ENCODE measurements around the gene STRN3. TPM values are rescaled to one million over a fixed set of nuclear protein-coding genes. Genes with fewer than 3 reads are reported as not detected.

Gene STRN3, protein sequence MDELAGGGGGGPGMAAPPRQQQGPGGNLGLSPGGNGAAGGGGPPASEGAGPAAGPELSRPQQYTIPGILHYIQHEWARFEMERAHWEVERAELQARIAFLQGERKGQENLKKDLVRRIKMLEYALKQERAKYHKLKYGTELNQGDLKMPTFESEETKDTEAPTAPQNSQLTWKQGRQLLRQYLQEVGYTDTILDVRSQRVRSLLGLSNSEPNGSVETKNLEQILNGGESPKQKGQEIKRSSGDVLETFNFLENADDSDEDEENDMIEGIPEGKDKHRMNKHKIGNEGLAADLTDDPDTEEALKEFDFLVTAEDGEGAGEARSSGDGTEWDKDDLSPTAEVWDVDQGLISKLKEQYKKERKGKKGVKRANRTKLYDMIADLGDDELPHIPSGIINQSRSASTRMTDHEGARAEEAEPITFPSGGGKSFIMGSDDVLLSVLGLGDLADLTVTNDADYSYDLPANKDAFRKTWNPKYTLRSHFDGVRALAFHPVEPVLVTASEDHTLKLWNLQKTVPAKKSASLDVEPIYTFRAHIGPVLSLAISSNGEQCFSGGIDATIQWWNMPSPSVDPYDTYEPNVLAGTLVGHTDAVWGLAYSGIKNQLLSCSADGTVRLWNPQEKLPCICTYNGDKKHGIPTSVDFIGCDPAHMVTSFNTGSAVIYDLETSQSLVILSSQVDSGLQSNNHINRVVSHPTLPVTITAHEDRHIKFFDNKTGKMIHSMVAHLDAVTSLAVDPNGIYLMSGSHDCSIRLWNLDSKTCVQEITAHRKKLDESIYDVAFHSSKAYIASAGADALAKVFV
- 12.5 and 16.2 TPM in 2 replicates for total RNA-seq

DNA sequence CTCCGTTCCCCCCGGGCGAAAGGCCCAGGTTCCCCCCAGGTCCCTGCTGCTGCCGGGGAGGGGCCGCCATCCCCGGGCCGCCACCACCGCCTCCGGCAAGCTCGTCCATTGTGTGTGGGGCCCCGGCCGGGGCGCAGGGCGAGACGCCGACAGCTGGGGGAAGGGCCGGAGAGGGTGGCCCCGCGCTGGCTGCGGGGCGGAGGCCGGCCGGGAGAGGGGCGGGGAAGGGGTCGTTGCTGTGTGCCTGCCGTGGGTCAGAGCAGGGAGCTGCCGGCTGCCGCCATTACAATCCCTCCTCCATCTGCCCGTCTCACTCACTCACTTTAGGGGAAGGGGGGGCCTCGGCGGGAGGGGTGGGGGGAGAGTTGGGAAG lies at the start of gene STRN3:
TSS of gene STRN3 (minus strand) at position 303 of the 373 bp plus-strand sequence. CDS start at position 109, 194 bp downstream.

DNA sequence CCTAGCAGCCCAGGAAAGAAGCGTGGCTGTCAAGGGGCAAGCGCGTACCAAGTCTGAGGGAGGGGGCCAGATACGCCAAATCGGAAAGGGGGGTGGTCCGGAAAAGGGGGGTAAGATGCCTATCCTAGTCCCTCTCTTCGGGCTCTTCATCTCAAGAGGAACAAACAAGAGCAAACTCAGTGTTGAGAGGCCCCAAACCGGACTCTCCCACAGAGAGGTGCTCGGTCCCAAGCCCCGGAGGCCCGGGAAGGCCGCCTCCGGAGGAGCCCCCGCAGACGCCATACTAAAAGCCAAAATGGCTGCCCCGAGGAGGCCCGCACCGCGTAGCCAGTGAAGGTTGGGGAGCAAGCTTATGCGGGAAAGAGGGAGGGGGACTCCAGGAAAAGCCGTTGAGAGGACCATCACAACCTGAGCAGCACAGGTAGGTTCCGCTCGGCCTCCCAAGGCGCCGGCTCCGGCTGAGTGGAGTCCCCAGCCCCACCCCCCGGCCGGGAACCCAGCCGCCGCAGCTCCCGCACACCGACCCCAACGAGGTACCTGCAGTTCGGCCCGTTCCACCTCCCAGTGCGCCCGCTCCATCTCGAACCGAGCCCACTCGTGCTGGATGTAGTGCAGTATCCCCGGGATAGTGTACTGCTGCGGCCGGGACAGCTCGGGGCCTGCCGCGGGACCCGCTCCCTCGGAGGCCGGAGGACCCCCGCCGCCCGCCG lies 657 bp downstream of the STRN3 start, which contains the start of gene AP4S1:
TSS of gene AP4S1 (plus strand) at position 283 of the 710 bp plus-strand sequence. CDS start 40,548 bp downstream, outside the sequence.

DNA sequence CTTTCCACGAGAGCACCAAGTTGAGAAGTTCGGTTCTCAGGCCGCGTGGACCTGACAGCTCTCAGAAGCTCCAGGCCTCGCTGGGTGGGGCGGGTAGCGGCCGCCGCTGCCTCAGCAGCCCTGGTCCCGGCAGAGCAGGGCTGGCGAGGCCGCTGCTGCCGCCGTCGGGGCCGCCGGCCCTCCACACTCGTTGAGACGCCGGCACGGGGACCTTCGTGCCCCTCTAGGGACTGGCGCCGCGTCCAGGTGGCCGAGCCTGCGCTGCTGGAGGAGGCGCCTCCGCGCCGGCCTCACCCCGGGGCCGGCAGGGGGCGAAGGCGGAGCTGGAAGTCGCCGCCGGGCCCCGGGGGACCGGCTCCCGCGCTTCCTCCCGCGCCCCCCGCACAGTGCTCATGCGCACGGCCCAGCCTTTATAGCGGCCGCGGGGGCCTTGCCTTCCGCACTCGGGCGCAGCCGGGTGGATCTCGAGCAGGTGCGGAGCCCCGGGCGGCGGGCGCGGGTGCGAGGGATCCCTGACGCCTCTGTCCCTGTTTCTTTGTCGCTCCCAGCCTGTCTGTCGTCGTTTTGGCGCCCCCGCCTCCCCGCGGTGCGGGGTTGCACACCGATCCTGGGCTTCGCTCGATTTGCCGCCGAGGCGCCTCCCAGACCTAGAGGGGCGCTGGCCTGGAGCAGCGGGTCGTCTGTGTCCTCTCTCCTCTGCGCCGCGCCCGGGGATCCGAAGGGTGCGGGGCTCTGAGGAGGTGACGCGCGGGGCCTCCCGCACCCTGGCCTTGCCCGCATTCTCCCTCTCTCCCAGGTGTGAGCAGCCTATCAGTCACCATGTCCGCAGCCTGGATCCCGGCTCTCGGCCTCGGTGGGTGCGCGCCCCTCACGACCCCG lies 151.8 kb downstream of the STRN3 start, which contains the start of gene COCH:
TSS of gene COCH (plus strand) at position 440 of the 879 bp plus-strand sequence. CDS start at position 820, 380 bp downstream.

Other genes with a start within 250 kb of the STRN3 start
- 3.4 and 10.1 TPM in 2 replicates for gene COCH, start 151.8 kb downstream of the STRN3 start, total RNA-seq
- gene AP4S1, start 730 bp downstream of the STRN3 start, total RNA-seq, result 1.8 and 2.3 TPM in 2 replicates
- 76.9 and 106 TPM in 2 replicates for gene HECTD1, start 181.4 kb upstream of the STRN3 start, total RNA-seq